Measurements from ENCODE around the gene MINDY4.

MINDY4 gene

GRCh38 chr7:30912731-30912985 is 141.4 kb downstream of the MINDY4 start:
- no peak overlapping the region for H3K4me3 Mint-ChIP-seq
- H3K36me3 Mint-ChIP-seq (ENCODE audit: low read depth), result no peaks in the 10 kb centered on the region
- no peaks in the 10 kb centered on the region for H3K27me3 Mint-ChIP-seq
- no peaks in the 10 kb centered on the region for H3K4me1 Mint-ChIP-seq (ENCODE audit: low read depth)
- no peaks in the 10 kb centered on the region for H3K9me3 Mint-ChIP-seq
- H3K27ac Mint-ChIP-seq, result no peak overlapping the region

GRCh38 chr7:30912986-30913811 is 142.0 kb downstream of the MINDY4 start:
- Mint-ChIP-seq H3K9me3 (no peaks in the 10 kb centered on the region), H3K36me3 (ENCODE audit: low read depth) (no peaks in the 10 kb centered on the region), H3K4me3 (no peak overlapping the region), H3K27me3 (no peaks in the 10 kb centered on the region), H3K27ac (no peak overlapping the region), H3K4me1 (ENCODE audit: low read depth) (no peaks in the 10 kb centered on the region)

- H3K27me3 Mint-ChIP-seq, result no peaks in the 10 kb centered on the region
- H3K4me1 Mint-ChIP-seq (ENCODE audit: low read depth), result no peaks in the 10 kb centered on the region
- no peaks in the 10 kb centered on the region for H3K9me3 Mint-ChIP-seq
- H3K36me3 Mint-ChIP-seq (ENCODE audit: low read depth), result no peaks in the 10 kb centered on the region
- H3K27ac Mint-ChIP-seq, result no peak overlapping the region
- H3K4me3 Mint-ChIP-seq, result no peak overlapping the region
Observed at GRCh38 chr7:30913821-30914515, 142.8 kb downstream of the MINDY4 start.

- no peak overlapping the region for H3K27ac Mint-ChIP-seq
- H3K36me3 Mint-ChIP-seq (ENCODE audit: low read depth), result no peaks in the 10 kb centered on the region
- no peaks in the 10 kb centered on the region for H3K27me3 Mint-ChIP-seq
- H3K4me1 Mint-ChIP-seq (ENCODE audit: low read depth), result no peaks in the 10 kb centered on the region
- H3K4me3 Mint-ChIP-seq, result no peak overlapping the region
- H3K9me3 Mint-ChIP-seq, result no peaks in the 10 kb centered on the region
Observed at GRCh38 chr7:30914596-30914995, 143.4 kb downstream of the MINDY4 start.

- Mint-ChIP-seq H3K9me3 (no peaks in the 10 kb centered on the region), H3K4me3 (no peak overlapping the region), H3K4me1 (ENCODE audit: low read depth) (no peaks in the 10 kb centered on the region), H3K36me3 (ENCODE audit: low read depth) (no peaks in the 10 kb centered on the region), H3K27ac (peak overlapping the region; percentile 55), H3K27me3 (no peaks in the 10 kb centered on the region)
Observed at GRCh38 chr7:30915005-30915601, 143.9 kb downstream of the MINDY4 start.

GRCh38 chr7:30915751-30916150 is 144.5 kb downstream of the MINDY4 start:
- H3K27ac Mint-ChIP-seq, result no peak overlapping the region
- no peaks in the 10 kb centered on the region for H3K27me3 Mint-ChIP-seq
- H3K4me3 Mint-ChIP-seq, result no peak overlapping the region
- H3K9me3 Mint-ChIP-seq, result no peaks in the 10 kb centered on the region
- no peaks in the 10 kb centered on the region for H3K4me1 Mint-ChIP-seq (ENCODE audit: low read depth)
- no peaks in the 10 kb centered on the region for H3K36me3 Mint-ChIP-seq (ENCODE audit: low read depth)

GRCh38 chr7:30916255-30916654 is 145.0 kb downstream of the MINDY4 start:
- no peaks in the 10 kb centered on the region for H3K4me1 Mint-ChIP-seq (ENCODE audit: low read depth)
- H3K4me3 Mint-ChIP-seq, result no peak overlapping the region
- H3K36me3 Mint-ChIP-seq (ENCODE audit: low read depth), result no peaks in the 10 kb centered on the region
- H3K9me3 Mint-ChIP-seq, result no peaks in the 10 kb centered on the region
- no peak overlapping the region for H3K27ac Mint-ChIP-seq
- no peaks in the 10 kb centered on the region for H3K27me3 Mint-ChIP-seq

- no peak overlapping the region for H3K4me3 Mint-ChIP-seq
- H3K27ac Mint-ChIP-seq, result no peak overlapping the region
- no peaks in the 10 kb centered on the region for H3K36me3 Mint-ChIP-seq (ENCODE audit: low read depth)
- H3K4me1 Mint-ChIP-seq (ENCODE audit: low read depth), result no peaks in the 10 kb centered on the region
- no peaks in the 10 kb centered on the region for H3K9me3 Mint-ChIP-seq
- H3K27me3 Mint-ChIP-seq, result no peaks in the 10 kb centered on the region
Observed at GRCh38 chr7:30916767-30917166, 145.6 kb downstream of the MINDY4 start.

GRCh38 chr7:30917216-30917893 is 146.1 kb downstream of the MINDY4 start:
- Mint-ChIP-seq H3K4me3 (no peak overlapping the region), H3K27ac (no peak overlapping the region), H3K9me3 (no peaks in the 10 kb centered on the region), H3K4me1 (ENCODE audit: low read depth) (no peaks in the 10 kb centered on the region), H3K27me3 (no peaks in the 10 kb centered on the region), H3K36me3 (ENCODE audit: low read depth) (no peaks in the 10 kb centered on the region)

GRCh38 chr7:30918676-30919075 is 147.5 kb downstream of the MINDY4 start:
- Mint-ChIP-seq H3K27ac (no peak overlapping the region), H3K9me3 (no peaks in the 10 kb centered on the region), H3K4me3 (no peak overlapping the region)

GRCh38 chr7:30920021-30920583 is 148.9 kb downstream of the MINDY4 start:
- Mint-ChIP-seq H3K4me3 (no peak overlapping the region), H3K27me3 (no peaks in the 10 kb centered on the region)

More at GRCh38 chr7:30918676-30919075, 147.5 kb downstream of the MINDY4 start:
- Mint-ChIP-seq H3K36me3 (ENCODE audit: low read depth) (no peaks in the 10 kb centered on the region), H3K4me1 (ENCODE audit: low read depth) (no peaks in the 10 kb centered on the region), H3K27me3 (no peaks in the 10 kb centered on the region)

GRCh38 chr7:30920584-30921539 is 149.6 kb downstream of the MINDY4 start:
- H3K27ac Mint-ChIP-seq, result no peak overlapping the region
- H3K4me3 Mint-ChIP-seq, result no peak overlapping the region
- no peaks in the 10 kb centered on the region for H3K9me3 Mint-ChIP-seq
- no peaks in the 10 kb centered on the region for H3K27me3 Mint-ChIP-seq
- H3K36me3 Mint-ChIP-seq (ENCODE audit: low read depth), result no peaks in the 10 kb centered on the region
- H3K4me1 Mint-ChIP-seq (ENCODE audit: low read depth), result no peaks in the 10 kb centered on the region

More at GRCh38 chr7:30920021-30920583, 148.9 kb downstream of the MINDY4 start:
- H3K27ac Mint-ChIP-seq, result no peak overlapping the region
- H3K4me1 Mint-ChIP-seq (ENCODE audit: low read depth), result no peaks in the 10 kb centered on the region
- no peaks in the 10 kb centered on the region for H3K36me3 Mint-ChIP-seq (ENCODE audit: low read depth)
- H3K9me3 Mint-ChIP-seq, result no peaks in the 10 kb centered on the region

GRCh38 chr7:30921540-30922401 is 150.6 kb downstream of the MINDY4 start:
- Mint-ChIP-seq H3K9me3 (peaks cover under 1% of the 10 kb centered on the region), H3K36me3 (ENCODE audit: low read depth) (no peaks in the 10 kb centered on the region), H3K4me3 (no peak overlapping the region), H3K27ac (no peak overlapping the region), H3K27me3 (no peaks in the 10 kb centered on the region), H3K4me1 (ENCODE audit: low read depth) (no peaks in the 10 kb centered on the region)

All from stimulated activated naive CD8-positive, alpha-beta T cell treated with anti-CD3 and anti-CD28 coated beads, Interleukin-15, Interleukin-2, amounts not matched to agents 100 ng/mL and 50 ng/mL, for 24 hours (primary cell).